HG02973 (cell line): ENCODE measurements around the gene TRIM47.
"Not testable (repeated sequence)": the region's sequence is repeated elsewhere in the genome, so short reads cannot be mapped to it uniquely, and the experiment has no call there.

Experiments used
- ATAC-seq: cut with Tn5 transposase; IDR thresholded peaks from one replicate; pipeline ENCODE4 v1.9.1; 2021; ENCODE audit warnings: moderate library complexity; ENCODE audit not compliant: unreplicated experiment

TRIM47 gene

GRCh38 chr17:75891605-75892555, 13.5 kb upstream of the TRIM47 start:
- no peak for ATAC-seq

GRCh38 chr17:75891022-75891604, 12.7 kb upstream of the TRIM47 start:
- ATAC-seq, result no peak

- ATAC-seq, result no peak
Measured at GRCh38 chr17:75889454-75889853, 11.1 kb upstream of the TRIM47 start.

- ATAC-seq, result no peak
Measured at GRCh38 chr17:75888484-75888883, 10.1 kb upstream of the TRIM47 start.

GRCh38 chr17:75885860-75886259, 7.5 kb upstream of the TRIM47 start:
- not testable (repeated sequence) for ATAC-seq

- no peak for ATAC-seq
Measured at GRCh38 chr17:75885431-75885830, 7.0 kb upstream of the TRIM47 start.

- ATAC-seq, result no peak
Measured at GRCh38 chr17:75881678-75882454, 3.5 kb upstream of the TRIM47 start.

GRCh38 chr17:75880266-75880665, 1.9 kb upstream of the TRIM47 start:
- no peak for ATAC-seq

GRCh38 chr17:75877752-75878173, 618 bp downstream of the TRIM47 start:
- peak; percentile 49 for ATAC-seq

- ATAC-seq, result no peak
Measured at GRCh38 chr17:75876938-75877751, 1.2 kb downstream of the TRIM47 start.

GRCh38 chr17:75876190-75876937, 2.0 kb downstream of the TRIM47 start:
- no peak for ATAC-seq

- ATAC-seq, result no peak
Measured at GRCh38 chr17:75875940-75876189, 2.5 kb downstream of the TRIM47 start.

- ATAC-seq, result no peak
Measured at GRCh38 chr17:75875182-75875939, 3.0 kb downstream of the TRIM47 start.

- ATAC-seq, result no peak
Measured at GRCh38 chr17:75874323-75875181, 3.8 kb downstream of the TRIM47 start.

- no peak for ATAC-seq
Measured at GRCh38 chr17:75873587-75874322, 4.6 kb downstream of the TRIM47 start.

- ATAC-seq, result no peak
Measured at GRCh38 chr17:75872434-75873351, 5.7 kb downstream of the TRIM47 start.

- ATAC-seq, result not testable (repeated sequence)
Measured at GRCh38 chr17:75870228-75870627, 8.2 kb downstream of the TRIM47 start.
